Dedifferentiated amniotic fluid mesenchymal stem cell (primary cell): ENCODE data around the gene MOB3A.

Experiments
- DNase-seq: peaks from one replicate; pipeline ENCODE4 v3.0.0-alpha.2; 2016; ENCODE audit errors: extremely low spot score

MOB3A gene

GRCh38 chr19:2046046-2046907 lies 49.8 kb downstream of the MOB3A start:
- DNase-seq = no peak

- DNase-seq = no peak
Observed at GRCh38 chr19:2045501-2046045, 50.6 kb downstream of the MOB3A start.

- DNase-seq = no peak
Observed at GRCh38 chr19:2044709-2045500, 51.2 kb downstream of the MOB3A start.

DNA sequence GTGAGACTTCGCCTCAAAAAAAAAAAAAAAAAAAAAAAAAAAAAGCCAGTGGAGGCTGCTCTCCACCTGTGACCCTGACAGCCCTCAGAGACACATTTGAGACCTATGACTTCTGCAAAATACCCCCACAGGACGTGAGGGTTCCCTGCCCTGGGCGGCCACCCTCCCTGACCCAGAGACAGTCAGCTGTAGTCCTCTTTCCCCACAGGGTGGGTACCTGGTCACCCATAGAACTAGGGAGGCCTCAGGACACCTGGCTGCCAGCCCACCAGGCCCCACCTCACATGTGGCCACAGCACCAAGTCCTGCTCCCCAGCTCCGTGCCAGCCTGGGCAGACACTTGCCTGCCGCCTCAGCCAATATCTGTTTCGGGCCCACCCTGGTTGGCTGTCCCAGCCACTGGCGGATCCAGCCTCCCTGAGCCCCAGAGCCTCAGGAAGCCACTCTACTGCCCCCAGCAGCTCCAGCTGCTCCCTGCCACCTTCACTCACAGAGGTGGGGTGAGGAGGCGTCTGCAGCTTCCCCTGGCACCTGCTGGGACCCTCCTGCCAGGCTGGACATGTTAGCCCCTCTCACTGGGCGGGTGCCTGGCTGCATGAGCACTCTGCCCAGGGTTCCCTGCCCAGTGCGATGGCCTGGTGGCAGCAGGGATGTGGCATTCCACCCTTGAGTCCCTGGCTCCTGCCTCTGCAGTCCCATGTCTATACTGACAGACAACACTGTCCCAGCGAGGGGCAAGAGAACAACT lies 52.0 kb downstream of the MOB3A start:
- no peak for DNase-seq

DNA sequence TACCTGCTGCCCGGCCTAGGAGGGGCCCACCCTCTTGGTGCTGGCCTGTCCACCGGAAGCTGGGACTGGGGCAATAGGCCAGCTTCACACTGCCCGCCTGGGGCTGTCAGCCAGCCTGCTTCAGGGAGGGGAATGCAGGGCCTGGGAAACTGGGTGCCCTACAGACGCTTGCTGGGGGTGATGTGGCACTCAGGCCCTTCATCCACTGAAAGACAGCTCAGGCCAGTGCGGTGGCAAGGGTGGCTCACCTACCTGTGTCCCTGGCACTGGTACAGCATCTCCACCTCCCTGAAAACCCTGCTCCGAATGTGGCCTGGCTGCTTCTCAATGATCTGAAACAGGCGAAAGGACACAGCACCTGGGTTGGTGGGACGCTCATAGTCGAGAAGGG lies 52.9 kb downstream of the MOB3A start:
- no peak for DNase-seq

- no peak for DNase-seq
Observed at GRCh38 chr19:2042485-2043250, 53.5 kb downstream of the MOB3A start.

DNA sequence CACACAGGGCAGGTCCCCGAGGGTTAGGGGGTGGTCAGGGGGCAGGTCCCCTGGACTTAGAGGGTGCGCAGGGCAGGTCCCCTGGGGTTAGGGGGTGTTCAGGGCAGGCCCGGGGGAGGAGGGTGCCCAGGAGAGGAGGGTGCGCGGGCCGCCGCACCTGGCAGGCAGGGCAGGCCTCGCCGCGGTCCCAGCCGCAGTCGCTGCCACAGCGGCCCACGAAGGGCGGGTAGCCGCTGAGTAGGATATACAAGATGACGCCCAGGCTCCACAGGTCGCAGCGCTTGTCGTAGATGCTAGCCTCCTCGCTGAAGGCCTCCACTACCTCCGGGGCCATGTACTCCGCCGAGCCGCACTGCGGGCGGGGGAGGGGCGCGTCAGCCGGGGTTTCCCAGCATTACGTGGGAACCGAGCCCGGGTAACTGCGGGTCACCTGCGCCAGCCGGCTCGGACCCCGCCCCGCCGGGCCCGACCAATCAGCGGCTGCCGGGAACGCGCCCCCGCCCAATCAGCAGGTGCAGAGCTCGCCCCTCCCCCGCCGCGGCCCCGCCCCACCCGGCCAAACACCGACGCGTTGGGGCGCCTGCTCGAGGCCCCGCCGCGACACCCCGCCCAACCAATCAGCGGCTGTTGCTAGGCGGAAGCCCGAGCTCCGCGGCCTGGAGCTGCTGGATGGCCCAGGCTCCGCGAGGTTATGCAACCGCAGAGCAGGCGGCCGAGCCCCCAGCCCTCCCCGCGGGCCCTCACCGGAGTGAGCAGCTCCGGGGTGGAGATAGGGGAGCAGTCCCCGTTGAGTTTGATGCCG lies 54.2 kb downstream of the MOB3A start:
- DNase-seq = peak; percentile 26

- DNase-seq = no peak
Observed at GRCh38 chr19:2041433-2041682, 54.8 kb downstream of the MOB3A start.

DNA sequence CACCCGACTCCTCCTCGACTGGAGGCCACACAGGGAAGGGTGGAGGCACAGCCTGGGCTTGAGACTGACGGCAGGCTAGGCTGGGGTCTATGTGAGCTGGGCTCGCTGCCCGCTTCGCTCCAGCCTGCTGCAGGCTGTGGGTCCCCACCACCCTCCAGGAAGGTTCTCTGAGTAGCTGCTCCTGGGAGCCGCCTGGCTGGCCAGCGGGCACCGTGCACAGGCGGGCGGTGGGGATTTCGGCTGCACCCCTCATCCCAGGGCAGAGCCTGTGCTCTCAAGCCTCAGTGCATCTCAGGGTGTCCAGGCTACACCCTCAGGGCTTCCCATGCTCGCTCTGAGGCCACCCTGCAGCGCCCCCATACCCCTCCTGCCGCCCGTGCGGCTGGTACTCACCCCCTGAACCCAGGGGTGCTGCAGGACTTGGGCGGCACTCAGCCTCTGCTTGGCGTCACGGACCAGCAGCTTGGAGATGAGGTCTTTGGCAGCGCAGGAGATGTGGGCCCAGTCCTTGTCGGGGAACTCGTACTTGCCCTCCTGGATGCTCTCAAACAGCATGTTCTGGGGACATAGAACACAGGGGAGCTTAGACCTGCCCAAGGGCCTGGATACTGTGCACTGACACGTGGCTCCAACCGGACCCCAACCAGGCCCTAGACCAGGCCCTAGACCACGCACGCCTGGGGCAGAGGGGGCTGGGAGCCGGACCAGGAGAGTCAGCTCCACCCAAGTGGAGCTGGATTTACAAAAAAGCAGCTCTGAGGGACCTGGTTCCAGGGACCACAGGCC lies 55.3 kb downstream of the MOB3A start:
- no peak for DNase-seq

DNA sequence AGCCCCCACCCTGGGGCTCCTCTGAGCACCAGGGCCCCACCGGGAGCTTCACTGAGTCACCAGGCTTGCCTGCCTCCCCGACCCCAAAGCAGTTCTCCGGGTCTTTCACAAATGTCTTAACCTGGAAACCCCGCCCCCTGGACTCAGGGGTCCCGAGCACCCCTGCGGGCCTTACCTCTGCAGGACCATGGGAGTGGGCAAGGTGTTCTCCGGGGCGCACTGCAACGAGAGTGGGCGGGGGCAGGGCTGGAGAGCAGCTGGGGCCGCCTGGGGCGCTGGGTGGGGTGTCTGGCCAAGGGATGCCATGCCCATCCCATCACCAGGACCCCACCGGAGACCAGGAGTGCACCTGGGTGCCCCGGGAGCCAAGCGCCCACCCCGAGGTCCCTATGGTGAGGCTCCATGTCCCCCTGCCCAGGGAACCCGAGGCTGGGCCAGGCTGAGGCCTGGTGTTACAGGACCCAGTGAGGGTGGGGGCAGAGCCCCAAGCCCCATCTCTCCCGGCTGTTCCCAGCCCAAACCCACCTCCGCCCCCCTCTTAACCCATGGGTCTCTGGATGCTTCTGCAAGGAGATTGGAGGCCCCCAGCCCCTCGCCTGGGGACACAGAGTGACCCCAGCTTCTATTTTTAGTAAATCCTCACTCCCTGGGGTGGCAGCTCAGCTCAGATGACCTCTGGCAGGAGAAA lies 56.0 kb downstream of the MOB3A start:
- DNase-seq = no peak

DNA sequence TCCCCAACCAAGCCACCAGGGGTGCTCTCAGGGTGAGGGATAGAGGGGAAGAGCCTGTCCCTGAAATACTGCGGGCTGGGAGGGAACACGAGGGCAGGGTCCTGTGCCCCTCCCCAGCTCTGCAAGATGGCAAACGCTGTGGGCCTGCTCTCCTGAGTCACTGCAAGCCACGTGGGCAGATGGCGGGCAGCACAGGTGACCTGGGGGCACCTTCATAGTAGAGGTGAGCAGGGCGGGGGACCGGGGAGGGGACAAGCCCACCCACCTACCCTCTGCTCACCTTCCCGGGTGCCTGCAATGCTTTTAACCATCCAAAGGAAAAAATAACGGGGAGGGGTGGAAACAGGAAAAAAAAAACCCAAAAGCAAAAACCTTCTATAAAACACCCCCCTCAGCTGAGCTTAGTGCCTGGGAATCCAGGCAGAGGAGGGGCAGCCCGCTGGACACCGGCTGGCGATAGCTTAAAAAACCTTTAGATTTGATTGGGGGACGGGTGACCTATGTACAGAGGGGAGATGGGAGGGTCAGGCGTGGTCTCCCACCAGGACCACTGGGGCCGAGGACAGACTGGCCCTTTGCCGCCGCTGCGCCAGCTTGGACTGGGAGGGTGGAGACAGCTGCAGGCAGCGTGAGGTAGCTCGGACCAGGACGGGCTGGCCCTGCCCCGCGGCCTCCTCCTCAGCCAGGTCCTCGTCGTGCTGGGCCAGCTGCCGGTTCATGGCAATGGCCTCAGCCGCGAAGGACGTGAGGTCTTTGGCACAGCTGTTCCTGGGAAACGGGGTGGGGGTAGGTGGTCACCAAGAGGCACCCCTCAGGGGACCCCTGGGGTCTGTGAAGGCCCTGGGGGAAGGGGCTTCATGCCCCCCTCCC lies 56.8 kb downstream of the MOB3A start:
- DNase-seq = no peak

DNA sequence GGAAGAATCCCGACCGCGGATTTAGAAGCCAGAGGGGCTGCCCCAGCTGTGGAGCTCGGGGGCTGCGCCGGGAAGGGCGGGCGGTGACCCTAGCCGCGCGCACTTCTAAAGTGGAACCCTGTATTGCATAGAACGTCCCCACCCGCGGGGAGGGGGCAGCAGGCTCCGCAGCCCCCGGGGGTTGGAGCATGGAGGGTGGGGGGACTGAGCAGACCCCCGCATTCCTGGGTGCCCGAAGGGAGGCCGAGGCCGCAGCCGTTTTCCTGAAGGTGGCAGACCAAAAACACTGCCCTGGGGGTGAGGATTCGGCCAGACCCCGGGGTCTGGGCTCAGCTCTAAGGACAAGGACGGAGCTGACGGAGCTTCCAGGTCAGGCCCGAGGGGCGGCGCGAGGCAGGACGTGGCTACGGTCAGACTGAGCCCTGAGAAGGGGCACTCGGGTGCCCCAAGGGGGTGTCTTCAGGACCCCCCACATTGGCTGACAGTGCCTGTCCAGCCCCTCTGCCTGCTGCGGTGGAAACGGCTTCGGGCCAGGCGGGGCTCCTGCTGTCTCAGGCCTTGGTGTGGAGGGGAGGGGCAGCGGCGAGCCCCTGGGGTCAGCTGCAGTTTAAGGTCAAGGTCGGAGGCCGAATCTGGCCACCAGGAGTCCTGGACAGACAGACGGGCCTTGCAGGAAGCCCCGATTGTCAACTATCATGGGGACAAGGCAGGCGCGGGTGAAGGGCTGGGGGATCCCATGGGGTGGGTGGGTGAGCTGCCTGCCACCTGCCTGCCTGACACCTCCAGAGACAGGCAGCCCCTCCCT lies 57.6 kb downstream of the MOB3A start:
- no peak for DNase-seq

- no peak for DNase-seq
Observed at GRCh38 chr19:2037651-2038255, 58.4 kb downstream of the MOB3A start.

GRCh38 chr19:2036424-2036823 lies 59.7 kb downstream of the MOB3A start:
- no peak for DNase-seq

- DNase-seq = no peak
Observed at GRCh38 chr19:2035590-2035991, 60.5 kb downstream of the MOB3A start.

DNA sequence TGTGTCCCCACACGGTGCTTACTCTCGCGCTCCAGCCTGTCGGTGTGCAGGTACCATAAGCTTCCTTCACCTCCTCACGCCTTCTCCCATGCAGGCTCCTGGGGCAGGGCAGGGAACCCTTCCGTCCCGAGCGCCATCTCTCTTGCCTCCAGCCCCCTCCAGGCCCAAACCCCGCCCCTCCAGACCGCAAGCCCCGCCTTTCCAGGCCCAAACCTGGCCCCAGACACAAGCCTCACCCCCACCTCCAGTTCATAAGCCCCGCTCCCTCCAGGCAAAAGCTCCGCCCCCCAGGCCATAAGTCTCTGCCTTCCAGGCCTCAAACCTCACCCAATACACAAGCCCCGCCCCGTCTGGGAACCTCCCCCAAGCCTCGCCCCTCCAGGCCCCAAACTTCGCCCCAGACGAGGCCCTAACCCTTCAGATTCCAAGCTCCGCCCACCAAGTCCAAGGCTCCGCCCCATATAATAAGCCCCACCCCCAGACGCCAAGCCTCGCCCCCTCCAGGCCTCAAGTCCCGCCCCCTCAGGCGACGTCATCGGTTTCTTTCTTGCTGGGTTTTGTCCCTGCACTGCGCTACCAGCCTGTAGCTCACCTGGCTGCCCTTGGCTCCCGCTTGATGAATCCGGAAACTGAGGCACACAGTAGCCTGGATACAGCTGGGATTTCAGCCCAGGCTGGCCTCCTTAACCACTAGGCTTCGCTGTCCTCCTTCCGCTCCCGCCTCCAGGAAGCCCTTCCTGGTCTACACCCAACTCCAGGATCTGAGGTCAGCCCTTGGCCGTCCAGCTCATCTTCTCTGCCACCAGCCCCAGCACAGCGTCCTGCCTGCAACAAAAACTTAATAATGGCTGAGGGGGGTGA lies 61.2 kb downstream of the MOB3A start:
- no peak for DNase-seq
